AML-193 (cell line): ENCODE measurements around the gene LRRK1.

ENCODE experiments used
- DNase-seq, 2 experiments: peaks; one replicate each; lab custom pipeline; 2025; lab: John Stamatoyannopoulos, UW

LRRK1 gene

DNA sequence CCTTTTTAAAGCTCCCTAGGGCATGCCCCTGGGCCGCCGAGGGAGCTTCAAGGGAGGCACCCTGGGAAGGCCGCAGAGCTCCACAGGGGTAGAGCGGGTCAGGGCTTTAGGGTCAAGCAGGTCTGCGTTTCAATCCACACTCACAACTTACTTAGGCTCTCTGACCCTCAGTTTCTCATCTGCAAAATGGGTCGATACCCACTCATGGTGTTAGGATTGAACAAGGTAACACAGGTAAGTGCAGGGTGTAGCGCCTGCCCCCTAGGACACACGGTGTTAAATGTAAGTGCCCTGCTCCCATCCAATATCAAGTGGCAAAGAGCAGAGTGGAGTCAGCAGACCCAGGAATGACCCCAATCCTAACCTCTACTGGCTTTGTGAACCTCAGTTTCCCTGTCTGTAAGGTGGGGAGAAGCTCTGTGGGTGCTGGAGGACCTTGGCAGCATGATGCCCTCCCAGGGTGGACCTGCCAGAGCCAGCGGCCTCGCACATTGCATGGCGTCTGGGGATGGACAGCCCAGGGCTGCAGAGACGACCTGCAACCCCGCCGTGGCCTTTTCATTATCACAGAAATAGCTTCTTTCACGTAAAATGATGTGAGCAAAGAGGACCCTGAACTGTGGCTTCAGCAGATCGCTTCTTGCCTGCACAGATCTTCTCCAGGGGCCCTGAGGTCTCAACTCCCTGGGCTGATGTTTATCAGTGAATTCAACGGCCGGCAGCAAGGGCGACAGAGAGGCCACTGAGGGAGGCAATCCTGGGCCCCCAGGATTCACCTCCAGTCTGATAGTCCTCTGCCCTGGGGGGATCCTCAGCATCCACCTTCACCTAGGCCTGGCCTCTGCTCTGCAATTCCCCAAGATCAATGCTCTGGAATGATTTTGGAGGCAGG is 194.2 kb downstream of the LRRK1 start:
- no peak for DNase-seq

DNA sequence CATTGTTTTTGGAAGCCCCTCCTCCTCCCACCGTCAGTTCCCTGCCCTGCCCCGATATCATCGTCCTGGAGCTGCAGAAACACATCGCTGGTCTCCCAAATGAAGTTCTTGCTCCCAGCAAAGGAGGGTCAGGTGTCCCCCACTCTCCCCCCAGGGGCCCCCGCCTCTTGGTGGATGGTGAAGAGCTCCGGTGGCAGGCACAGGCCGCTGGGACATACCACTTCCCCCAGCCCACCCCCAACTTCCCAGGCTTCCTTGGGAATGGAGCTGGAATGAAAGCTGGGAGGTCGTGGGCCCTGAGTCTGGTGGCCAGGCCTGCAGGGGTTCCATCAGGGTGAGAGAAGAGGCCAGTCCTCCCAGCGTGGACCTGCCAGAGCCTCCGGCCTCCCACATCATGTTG is 195.0 kb downstream of the LRRK1 start:
- no peak for DNase-seq

DNA sequence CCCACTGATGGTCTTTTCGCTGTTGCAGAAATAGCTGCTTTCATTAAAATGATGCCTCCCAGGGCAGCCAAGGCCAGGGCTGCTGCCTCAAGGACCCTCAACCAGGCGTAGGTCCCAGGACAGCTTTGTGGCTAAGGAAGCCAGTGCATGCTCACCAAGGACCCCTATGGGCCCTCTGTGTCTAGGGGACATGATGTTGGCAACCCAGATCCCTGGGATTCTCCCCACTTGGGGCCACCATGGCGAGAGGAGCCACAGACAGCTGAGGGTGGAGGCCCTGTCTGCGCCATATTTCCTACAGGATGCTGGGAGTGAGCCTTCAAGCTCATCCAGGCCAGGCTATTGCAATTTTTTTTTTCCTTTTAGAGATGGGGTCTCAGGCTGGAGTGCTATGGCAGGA is 195.5 kb downstream of the LRRK1 start:
- no peak for DNase-seq

DNA sequence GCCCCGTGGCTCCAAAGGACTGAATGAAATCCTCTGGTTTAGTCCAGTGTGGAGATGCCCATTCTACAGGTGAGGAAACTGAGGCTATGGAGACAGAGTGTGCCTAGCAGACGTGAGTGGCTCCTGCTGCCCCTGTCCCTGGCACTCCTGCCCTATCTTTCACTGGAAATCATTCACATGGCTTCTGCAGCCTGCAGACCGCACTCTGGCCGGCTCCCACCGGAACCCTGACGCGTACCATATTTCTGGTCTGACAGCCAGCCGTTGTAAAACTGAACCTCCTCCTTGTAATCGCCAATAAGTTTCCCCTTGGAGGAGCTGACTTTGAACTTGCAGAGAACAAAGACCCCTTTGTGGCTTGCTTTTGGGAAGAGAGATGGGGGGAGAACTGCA is 196.2 kb downstream of the LRRK1 start:
- no peak for DNase-seq

DNA sequence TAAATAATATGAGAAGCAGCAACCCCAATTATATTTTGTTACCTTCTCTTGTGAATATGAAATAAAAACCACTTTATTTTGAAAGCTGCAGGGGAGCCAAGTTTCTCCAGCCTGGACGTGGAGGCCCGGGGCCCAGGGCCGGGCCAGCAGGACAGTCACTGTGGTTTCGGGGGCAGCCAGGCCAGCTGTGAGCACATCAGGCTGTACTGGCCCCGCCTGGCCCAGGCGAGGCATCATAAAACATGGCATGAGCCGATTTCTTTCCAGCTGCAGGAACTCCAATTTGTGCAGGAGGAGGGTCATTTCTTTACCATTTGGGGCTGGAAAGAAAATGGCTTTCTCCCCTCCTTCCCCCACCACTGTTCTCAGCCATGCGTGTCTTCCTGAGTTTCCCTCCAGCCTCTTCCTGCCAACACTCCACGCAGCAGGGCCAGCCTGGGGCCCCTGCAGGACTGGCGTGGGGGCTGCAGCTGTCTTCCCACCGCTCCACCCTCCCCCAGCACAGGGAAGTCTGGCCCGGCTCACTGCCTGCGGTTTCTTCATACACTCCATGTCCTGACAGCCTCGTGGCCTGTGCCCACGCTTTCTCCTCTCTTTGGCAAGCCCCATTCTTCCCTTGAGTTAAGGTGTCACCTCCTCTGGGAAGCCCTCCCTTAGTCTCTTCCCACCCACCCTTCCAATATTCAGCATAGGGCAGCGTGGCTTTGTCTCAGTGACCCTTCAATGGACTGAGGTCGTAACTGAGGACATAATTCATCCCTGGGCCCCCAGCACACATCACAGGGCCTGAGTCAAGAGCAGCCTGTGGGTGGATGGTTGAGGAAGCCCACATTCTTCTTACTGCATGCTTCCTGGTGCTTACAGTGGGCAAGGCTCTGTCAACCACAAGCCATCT is 196.9 kb downstream of the LRRK1 start:
- DNase-seq: no peak

DNA sequence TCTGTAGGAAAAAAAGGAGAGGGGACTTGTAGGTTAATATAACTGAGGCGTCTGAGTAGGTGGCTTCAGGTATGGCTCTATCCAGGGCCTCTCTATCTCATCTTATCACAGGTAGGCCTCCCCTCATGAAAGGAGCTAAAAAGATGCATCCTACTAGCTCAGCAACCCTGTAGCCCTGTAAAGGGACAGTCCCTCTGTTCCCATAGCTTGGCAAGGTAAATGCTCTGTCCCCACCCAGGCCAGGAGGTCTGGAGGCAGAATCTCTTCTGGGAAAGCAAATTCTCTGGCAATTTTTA is 197.5 kb downstream of the LRRK1 start:
- DNase-seq: no peak

DNA sequence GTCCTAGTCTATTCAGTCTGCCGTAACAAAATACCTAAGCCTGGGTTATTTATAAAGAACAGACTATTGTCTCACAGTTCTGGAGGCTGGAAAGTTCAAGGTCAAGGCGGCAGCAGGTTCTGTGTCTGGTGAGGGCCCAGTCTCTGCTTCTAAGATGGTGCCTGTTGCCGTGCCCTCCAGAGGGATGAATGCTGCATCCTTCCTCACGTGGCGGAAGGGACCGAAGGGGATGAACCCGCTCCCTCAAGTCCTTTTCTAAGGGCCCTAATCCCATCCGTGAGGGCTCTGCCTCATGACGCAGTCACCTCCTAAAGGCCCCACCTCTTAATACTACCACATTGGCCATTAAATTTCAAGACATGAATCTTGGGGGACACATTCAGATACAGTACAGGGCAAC is 199.0 kb downstream of the LRRK1 start:
- no peak for DNase-seq

DNA sequence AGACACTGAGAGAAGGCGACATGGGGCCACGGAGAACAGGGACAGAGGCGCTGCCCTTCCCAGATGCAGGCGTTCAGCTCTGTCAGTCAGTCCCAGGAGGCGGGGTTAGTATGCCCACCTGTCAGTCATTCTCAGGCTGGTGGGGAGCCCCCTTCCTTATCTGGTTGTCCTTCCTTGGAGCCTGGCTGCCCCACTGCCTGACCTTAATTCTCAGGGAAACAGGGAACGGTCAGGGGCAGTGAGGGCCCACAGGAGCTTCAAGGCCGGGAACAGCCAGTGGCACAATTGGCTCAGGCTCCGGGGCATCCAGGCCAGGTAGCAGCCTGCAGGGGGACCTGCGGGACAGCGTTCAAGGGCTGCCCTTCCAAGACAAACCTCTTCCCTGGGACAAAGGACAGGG is 199.5 kb downstream of the LRRK1 start:
- DNase-seq: no peak

DNA sequence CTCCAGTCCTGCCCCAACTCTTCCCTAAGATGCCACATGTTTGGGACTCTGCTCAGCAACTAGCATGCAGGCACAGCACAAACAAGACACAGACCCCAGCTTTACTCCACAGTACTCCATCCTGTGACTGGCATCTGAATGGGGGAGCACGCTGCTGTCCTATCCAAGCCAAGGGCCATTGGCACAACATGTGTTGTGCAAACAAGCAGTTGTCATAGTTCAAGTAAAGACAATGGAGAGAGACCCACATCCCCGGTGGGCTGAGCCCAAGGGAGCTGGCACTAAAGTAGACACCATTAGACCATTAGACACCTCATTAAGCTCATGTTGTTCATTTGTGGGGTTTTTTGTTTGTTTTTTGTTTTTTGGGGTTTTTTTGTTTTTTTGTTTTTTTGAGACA is 200.0 kb downstream of the LRRK1 start:
- DNase-seq: no peak
